Measurements from ENCODE around the gene PPEF1.

GRCh38 chrX:18753631-18754030, 46.2 kb downstream of the PPEF1 start:
- no peak for TF ChIP-seq CTCF (conservative IDR thresholded peaks at IDR 0.05; ENCODE audit: low read depth, low read length)
- no peak for TF ChIP-seq EZH2 (IDR thresholded peaks at IDR 0.05; ENCODE audit: low read length, unreplicated experiment)

All from PC-3 (cell line).